SK-N-SH (cell line): ENCODE measurements around the gene PLCXD1. TPM values are rescaled to one million over a fixed set of nuclear protein-coding genes. Genes with fewer than 3 reads are reported as not detected.

ENCODE experiments used
- CTCF ChIA-PET: fragments of 300-600, 350-600 bp; formaldehyde crosslinking; extraction: SDS; loops from one replicate; lab custom pipeline; 2021; lab: Yijun Ruan, JAX
- POLR2A ChIA-PET: fragments of 350-600 bp; sonication (Branson Sonifier 250); formaldehyde crosslinking; extraction: SDS; loops from one replicate; lab custom pipeline; 2020; ENCODE audit warnings: antibody characterized with exemption, inconsistent platforms; lab: Yijun Ruan, JAX
- DNase-seq: peaks from one replicate; pipeline ENCODE4 v3.0.0; 2012
- H2AFZ ChIP-seq: fragments of 200-600 bp; sonication (generic); 2 replicates; pipeline ENCODE4 v1.8.1; 2016; ENCODE audit warnings: antibody characterized with exemption, mild to moderate bottlenecking, low read depth
- H3F3A ChIP-seq: fragments of 200-600 bp; sonication (generic); replicated peaks from 2 replicates; pipeline ENCODE3; 2016; ENCODE audit warnings: antibody characterized with exemption, mild to moderate bottlenecking; ENCODE audit not compliant: insufficient read depth
- H3K27ac ChIP-seq, 2 experiments: fragments of 200-500 bp in 1 of 2; fragments of 200-600 bp in 1 of 2; sonication (Bioruptor generic) in 1 of 2; sonication (generic), shearing (Covaris generic) in 1 of 2; 2 replicates each; pipeline versions ENCODE4 v1.5.1 to v1.6.1; 2014 to 2016; ENCODE audit warnings: low read depth in 2 of 2, inconsistent platforms in 1 of 2, low read length in 1 of 2, mild to moderate bottlenecking in 1 of 2, mixed read lengths in 1 of 2
- H3K27me3 ChIP-seq: fragments of 200-600 bp; sonication (generic), shearing (Covaris generic); 2 replicates; pipeline ENCODE4 v1.6.1; 2016; ENCODE audit warnings: mixed run types; ENCODE audit not compliant: insufficient read depth
- H3K36me3 ChIP-seq, 2 experiments: fragments of 200-500 bp in 1 of 2; fragments of 200-600 bp in 1 of 2; sonication (Bioruptor generic) in 1 of 2; sonication (generic) in 1 of 2; replicated peaks in 1 of 2; 2 replicates each; pipeline versions ENCODE3 to v1.5.1; 2014 to 2016; ENCODE audit warnings: low read length in 1 of 2, mild to moderate bottlenecking in 1 of 2; ENCODE audit not compliant: insufficient read depth in 2 of 2, control insufficient read depth in 1 of 2
- H3K4me1 ChIP-seq, 2 experiments: fragments of 200-500 bp in 1 of 2; fragments of 200-600 bp in 1 of 2; sonication (Bioruptor generic) in 1 of 2; sonication (generic), shearing (Covaris generic) in 1 of 2; 2 replicates each; pipeline versions ENCODE4 v1.5.1 to v1.6.1; 2014 to 2016; ENCODE audit warnings: low read depth in 1 of 2, low read length in 1 of 2, mixed run types in 1 of 2; ENCODE audit not compliant: insufficient read depth in 2 of 2, control insufficient read depth in 1 of 2
- H3K4me2 ChIP-seq: fragments of 200-600 bp; sonication (generic), shearing (Covaris generic); 2 replicates; pipeline ENCODE4 v1.6.1; 2017; ENCODE audit warnings: mixed run types
- H3K4me3 ChIP-seq, 2 experiments: fragments of 200-500 bp in 1 of 2; fragments of 200-600 bp in 1 of 2; sonication (Bioruptor generic) in 1 of 2; sonication (generic), shearing (Covaris generic) in 1 of 2; 2 replicates each; pipeline versions ENCODE4 v1.5.1 to v1.8.1; 2014 to 2016; ENCODE audit warnings: low read depth in 2 of 2, inconsistent platforms in 1 of 2, low read length in 1 of 2, mild to moderate bottlenecking in 1 of 2, mixed read lengths in 1 of 2, moderate library complexity in 1 of 2
- H3K79me2 ChIP-seq: fragments of 200-600 bp; sonication (generic); 2 replicates; pipeline ENCODE4 v1.8.1; 2017; ENCODE audit warnings: mild to moderate bottlenecking; ENCODE audit not compliant: insufficient read depth
- H3K9ac ChIP-seq: fragments of 200-600 bp; sonication (generic); 2 replicates; pipeline ENCODE4 v1.6.1; 2017; ENCODE audit warnings: mixed run types
- H3K9me2 ChIP-seq: fragments of 200-600 bp; sonication (generic); 2 replicates; pipeline ENCODE4 v1.6.1; 2017; ENCODE audit warnings: mixed run types
- H3K9me3 ChIP-seq: fragments of 200-600 bp; sonication (generic); 2 replicates; pipeline ENCODE4 v1.6.1; 2017; ENCODE audit warnings: mixed run types, mild to moderate bottlenecking, moderate library complexity
- H4K20me1 ChIP-seq: fragments of 200-600 bp; sonication (generic); 2 replicates; pipeline ENCODE4 v1.6.1; 2017; ENCODE audit warnings: mild to moderate bottlenecking, mixed run types; ENCODE audit not compliant: insufficient read depth
- CHD2 ChIP-seq: fragments of 150-350 bp; IDR thresholded peaks from 2 replicates; pipeline ENCODE4 v1.6.1; 2018; ENCODE audit warnings: low read length; ENCODE audit not compliant: partially characterized antibody
- ELF1 ChIP-seq: IDR thresholded peaks from 2 replicates; pipeline ENCODE4 v1.4.0; 2012
- EZH2phosphoT487 ChIP-seq: fragments of 200-600 bp; sonication (generic); IDR thresholded peaks from 2 replicates; pipeline ENCODE4 v1.6.1; 2017; ENCODE audit warnings: low read depth, mixed run types, mild to moderate bottlenecking, antibody characterized with exemption, moderate library complexity, borderline replicate concordance
- FOXM1 ChIP-seq: IDR thresholded peaks from 2 replicates; pipeline ENCODE4 v1.4.0; 2012; ENCODE audit warnings: low read depth, mild to moderate bottlenecking
- GABPA ChIP-seq: IDR thresholded peaks from 2 replicates; pipeline ENCODE4 v1.4.0; 2012; ENCODE audit warnings: low read depth, mild to moderate bottlenecking
- GATA2 ChIP-seq: sonication (generic); formaldehyde crosslinking; IDR thresholded peaks from 2 replicates; pipeline ENCODE4 v1.5.0; 2020; ENCODE audit warnings: mild to moderate bottlenecking, missing genetic modification reagents
- MXI1 ChIP-seq: IDR thresholded peaks from 2 replicates; pipeline ENCODE4 v1.6.1; 2012; ENCODE audit warnings: mild to moderate bottlenecking, low read depth, low read length, improper control_type of control experiment
- NFIC ChIP-seq: IDR thresholded peaks from 2 replicates; pipeline ENCODE4 v1.4.0; 2012; ENCODE audit warnings: borderline replicate concordance
- NRF1 ChIP-seq: IDR thresholded peaks from 2 replicates; pipeline ENCODE4 v1.6.1; 2012; ENCODE audit warnings: low read depth, mild to moderate bottlenecking, low read length
- POLR2AphosphoS5 ChIP-seq: IDR thresholded peaks from 2 replicates; pipeline ENCODE4 v1.6.1; 2012; ENCODE audit warnings: low read depth, low read length
- RFX5 ChIP-seq: IDR thresholded peaks from 2 replicates; pipeline ENCODE4 v1.6.1; 2012; ENCODE audit warnings: mild to moderate bottlenecking, improper control_type of control experiment, low read length
- SIN3A ChIP-seq: IDR thresholded peaks from 2 replicates; pipeline ENCODE4 v1.6.1; 2012; ENCODE audit warnings: low read depth, mild to moderate bottlenecking, low read length, moderate library complexity, borderline replicate concordance
- SMC3 ChIP-seq: IDR thresholded peaks from 2 replicates; pipeline ENCODE4 v1.6.1; 2012; ENCODE audit warnings: low read depth, low read length, improper control_type of control experiment
- TAF1 ChIP-seq: IDR thresholded peaks from 2 replicates; pipeline ENCODE4 v1.6.1; 2012; ENCODE audit warnings: low read depth, mild to moderate bottlenecking, low read length, moderate library complexity, borderline replicate concordance
- TCF12 ChIP-seq: IDR thresholded peaks from 2 replicates; pipeline ENCODE4 v1.4.0; 2012
- WGBS: methylation state at CpG from one replicate; pipeline ENCODE4 v1.1.6; 2017; ENCODE audit warnings: low lambda C conversion rate; 5-methylcytosine and 5-hydroxymethylcytosine counted together
- polyA plus RNA-seq, 3 experiments: library from polyadenylated mRNA; depleted of rRNA; stranded (reverse); fragments of >200 nt; gene quantifications; 2 replicates each; pipeline ENCODE4 v1.2.3, GENCODE V29; 2012
- TF ChIP-seq, protein P1 (sequence below): fragments of 150-350 bp; IDR thresholded peaks from 2 replicates; pipeline ENCODE4 v1.6.1; 2016; ENCODE audit warnings: mild to moderate bottlenecking, low read depth, low read length

PLCXD1 gene
- polyA plus RNA-seq, 1 of the 3 experiments (the other 2 are of a cell fraction) = 14.8 TPM

DNA sequence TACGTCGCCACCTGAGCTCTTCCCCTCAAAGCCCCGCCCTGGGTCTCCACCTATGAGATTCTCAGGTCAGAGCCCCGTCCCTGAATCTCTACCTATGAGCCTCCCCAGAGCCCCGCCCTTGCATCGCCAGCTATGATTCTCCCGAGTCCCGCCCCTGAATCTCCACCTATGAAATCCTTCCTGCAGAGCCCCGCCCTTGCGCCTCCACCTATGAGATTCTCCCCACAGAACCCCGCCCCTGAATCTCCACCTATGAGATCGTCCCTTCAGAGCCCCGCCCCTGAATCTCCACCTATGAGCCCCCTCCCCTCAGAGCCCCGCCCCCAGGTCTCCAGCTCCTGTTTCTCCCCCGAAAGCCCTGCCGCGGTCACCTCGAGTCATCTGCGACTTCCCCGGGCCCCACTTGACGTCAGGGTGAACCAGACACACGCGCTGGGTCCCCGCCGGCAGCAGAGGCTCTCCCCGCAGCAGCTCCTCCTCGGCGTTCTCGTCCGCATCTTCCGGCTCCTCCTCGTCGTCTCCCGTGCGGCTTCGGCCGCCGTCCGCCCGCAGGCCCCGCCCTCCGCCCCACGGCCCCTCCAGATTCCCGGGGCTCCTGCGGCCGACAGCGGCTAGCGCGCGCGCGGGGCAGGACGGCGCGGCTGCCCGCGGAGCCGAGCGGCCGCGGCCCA is 37.0 kb downstream of the PLCXD1 start:
- no peaks in the 10 kb centered on the region for H3K9me3 ChIP-seq
- peak overlapping the region; percentile 82 to 93 for H3K27ac ChIP-seq
- H3K4me3 ChIP-seq = peak overlapping the region; percentile 76 to 90
- ChIA-PET CTCF (no interaction called here), POLR2A (no interaction called here)
- peaks cover 5 to 13% of the 10 kb centered on the region in 2 experiments; a peak in 2 of 4 replicates for H3K4me1 ChIP-seq
- no peaks in the 10 kb centered on the region for H3F3A ChIP-seq
- no peaks in the 10 kb centered on the region for H3K27me3 ChIP-seq
- 2% methylated on average over 19 of the region's 61 CpGs for WGBS
- H3K79me2 ChIP-seq = peaks cover 16% of the 10 kb centered on the region; the same call in 1 of the 2 replicates
- DNase-seq = peak; percentile 88
- H2AFZ ChIP-seq = no peak overlapping the region
- H3K9ac ChIP-seq = peak overlapping the region; percentile 84
- H3K4me2 ChIP-seq = peak overlapping the region; percentile 74; the same call in 1 of the 2 replicates
- 0 out of 2 replicates have a peak, but pooled peaks cover 8% of the 10 kb centered on the region for H4K20me1 ChIP-seq
- no peak for TF ChIP-seq SMC3
- 0 out of 2 replicates have a peak, but pooled peaks have one; percentile 6 for TF ChIP-seq ELF1
- TF ChIP-seq TAF1 = peak; percentile 47; the same call in 1 of the 2 replicates
- TF ChIP-seq GABPA = no peak
- TF ChIP-seq TCF12 = no peak; the same call in 1 of the 2 replicates
- no peak for TF ChIP-seq NFIC
- TF ChIP-seq SIN3A = peak; percentile 12; the same call in 1 of the 2 replicates
- peak; percentile 80 for TF ChIP-seq POLR2AphosphoS5
- TF ChIP-seq MXI1 = no peak; the same call in 1 of the 2 replicates
- TF ChIP-seq CHD2 = peak; percentile 80
- TF ChIP-seq, protein P1, sequence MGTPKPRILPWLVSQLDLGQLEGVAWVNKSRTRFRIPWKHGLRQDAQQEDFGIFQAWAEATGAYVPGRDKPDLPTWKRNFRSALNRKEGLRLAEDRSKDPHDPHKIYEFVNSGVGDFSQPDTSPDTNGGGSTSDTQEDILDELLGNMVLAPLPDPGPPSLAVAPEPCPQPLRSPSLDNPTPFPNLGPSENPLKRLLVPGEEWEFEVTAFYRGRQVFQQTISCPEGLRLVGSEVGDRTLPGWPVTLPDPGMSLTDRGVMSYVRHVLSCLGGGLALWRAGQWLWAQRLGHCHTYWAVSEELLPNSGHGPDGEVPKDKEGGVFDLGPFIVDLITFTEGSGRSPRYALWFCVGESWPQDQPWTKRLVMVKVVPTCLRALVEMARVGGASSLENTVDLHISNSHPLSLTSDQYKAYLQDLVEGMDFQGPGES = peak; percentile 70
- peak; percentile 33; the same call in 1 of the 2 replicates for TF ChIP-seq RFX5
- TF ChIP-seq FOXM1 = no peak
- TF ChIP-seq NRF1 = no peak; the same call in 1 of the 2 replicates
- TF ChIP-seq EZH2phosphoT487 = no peak
- TF ChIP-seq GATA2 (CRISPR knock-in tag) = no peak
- no peaks in the 10 kb centered on the region for H3K9me2 ChIP-seq
- H3K36me3 ChIP-seq = peaks cover 0 to 14% of the 10 kb centered on the region in 2 experiments
